GM21381 (cell line): Measurements from ENCODE around the gene NME9.

Experiments
- ATAC-seq: cut with Tn5 transposase; IDR thresholded peaks from one replicate; pipeline ENCODE4 v1.9.1; 2021; ENCODE audit warnings: mild to moderate bottlenecking, moderate library complexity; ENCODE audit not compliant: unreplicated experiment

NME9 gene

DNA sequence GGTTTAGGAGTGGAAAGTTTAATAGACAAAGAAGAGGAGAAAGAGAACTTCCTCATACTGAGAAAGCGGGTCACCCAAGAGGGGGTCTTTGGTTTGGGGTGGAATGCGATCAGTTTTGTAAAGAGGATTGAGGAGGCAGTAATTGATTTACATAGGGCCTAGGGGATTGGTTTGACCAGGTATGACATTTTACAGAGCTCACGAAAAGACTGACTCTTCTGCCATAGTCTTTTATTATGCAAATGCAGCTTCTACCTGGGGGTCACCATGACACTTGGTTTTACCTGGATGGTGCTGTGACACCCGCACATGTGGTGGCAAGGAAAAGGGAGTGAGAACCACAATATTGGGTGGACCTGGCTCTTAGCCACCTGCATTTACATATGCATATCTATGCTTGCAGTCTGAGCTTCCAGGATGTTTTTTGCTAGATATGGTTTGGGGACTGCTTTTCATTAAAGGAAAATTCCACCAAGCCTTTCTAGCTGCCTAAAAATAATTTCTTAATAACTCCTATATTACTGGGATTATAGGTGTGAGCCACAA lies 6.9 kb upstream of the NME9 start:
- ATAC-seq: no peak

DNA sequence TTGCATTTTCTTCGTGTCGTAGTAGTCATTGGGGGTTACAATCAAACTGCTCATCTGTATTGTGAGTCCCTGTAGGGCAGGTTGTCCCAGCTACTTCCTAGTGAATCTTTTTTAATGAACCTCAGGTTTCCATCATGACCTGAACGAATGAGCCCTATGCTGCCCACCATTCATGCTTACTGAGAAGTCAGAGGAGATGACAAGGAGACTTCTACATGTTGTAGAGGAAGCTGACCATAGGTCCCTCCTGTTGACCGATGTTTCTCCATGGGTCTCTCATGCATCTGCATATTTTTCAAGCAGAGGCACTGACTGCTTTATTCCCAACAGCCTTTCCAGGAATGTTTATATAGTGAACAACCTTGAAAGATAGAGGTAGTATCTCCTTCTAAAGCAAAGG lies 5.0 kb upstream of the NME9 start:
- ATAC-seq: no peak

DNA sequence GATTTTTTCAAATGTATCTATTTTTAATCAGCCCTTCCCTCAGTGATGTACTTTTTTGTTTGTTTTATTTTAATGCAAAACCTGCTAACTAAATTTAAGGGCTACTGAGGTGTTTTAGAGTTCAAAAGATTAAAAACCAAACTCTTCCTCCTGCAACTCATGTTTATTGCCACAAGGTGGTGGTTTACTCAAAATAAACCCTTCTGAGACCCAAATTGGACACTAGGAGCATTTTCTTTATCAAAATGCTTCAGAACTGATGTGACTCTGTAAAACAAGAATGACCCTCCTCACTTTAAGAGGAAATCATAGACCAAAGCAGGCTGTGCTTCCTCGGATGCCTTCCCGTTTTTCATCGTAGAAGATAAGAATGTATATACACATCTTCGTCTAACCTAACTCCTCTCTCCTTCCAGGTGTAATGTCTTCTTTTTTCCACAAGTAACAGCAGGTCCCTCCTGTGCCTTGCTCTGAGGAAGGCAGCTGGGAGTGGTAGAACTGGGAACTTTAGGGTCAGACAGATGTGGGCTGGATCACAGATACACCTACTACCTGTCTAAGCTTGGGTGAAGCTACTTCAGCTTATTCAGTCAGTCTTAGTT lies 2.9 kb upstream of the NME9 start:
- ATAC-seq: no peak

DNA sequence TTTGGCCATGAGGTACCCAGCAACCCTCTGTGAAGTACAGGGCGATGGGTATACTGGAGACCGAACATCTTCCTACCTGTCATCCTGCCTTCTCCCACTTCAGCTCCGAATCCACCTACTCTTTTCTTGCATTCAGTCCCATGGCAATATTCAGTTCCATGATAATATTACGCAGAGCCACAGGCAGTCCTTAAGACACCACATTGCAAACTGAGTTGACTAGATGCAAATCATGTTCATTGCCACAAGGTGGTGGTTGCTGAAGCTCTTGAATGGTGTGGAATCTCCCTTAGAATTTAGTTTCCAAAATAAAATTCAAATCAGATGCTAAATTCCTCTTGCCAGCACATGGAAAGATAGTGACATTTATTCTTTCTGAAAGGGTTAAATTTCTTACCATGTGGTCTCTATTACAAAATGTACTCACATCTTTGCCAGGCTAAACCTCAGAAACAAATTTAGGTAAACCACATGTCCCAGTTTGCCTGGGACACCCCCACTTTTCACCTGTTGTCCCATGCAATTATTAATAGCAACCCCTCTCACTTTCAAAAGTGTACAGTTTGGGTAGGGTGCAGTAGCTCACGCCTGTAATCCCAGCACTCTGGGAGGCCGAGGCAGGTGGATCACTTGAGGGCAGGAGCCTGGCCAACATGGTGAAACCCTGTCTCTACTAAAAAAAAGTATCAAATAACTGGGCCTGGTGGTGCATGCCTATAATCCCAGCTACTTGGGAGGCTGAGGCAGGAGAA lies 1.7 kb upstream of the NME9 start:
- ATAC-seq: no peak

DNA sequence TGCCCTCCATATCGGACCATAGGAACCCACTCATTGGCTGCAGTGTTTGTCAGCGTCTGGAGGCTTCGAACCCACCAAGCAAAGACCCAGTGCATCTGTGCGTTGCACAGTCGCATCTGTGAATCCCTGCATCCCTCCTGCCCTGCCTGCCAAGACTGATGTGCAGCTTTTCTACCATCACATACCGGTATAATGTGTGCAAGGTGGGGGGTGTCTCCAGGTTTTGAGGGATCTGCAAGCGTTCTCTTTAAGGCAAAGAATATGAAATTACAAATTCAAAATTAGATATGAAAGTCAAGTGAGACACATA lies 288 bp upstream of the NME9 start:
- no peak for ATAC-seq

DNA sequence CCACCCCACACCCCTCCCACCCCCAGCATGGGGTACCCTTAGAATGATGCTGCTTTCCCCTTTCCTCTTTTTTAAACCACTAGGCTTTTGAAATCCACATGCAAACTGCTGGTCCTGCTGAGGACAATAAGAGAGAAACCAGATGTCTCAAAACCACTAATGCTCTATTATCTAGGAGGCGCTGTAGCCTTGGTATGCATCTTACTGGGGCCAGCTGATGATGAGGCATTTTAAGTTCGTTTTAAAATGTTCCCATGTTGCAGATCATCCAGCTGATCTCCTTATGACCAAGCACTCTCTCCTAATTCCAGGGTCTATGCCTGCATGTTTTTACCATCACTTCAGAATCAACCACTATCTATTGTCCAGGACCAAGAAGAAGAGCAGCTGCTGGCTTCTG lies 1.3 kb downstream of the NME9 start:
- ATAC-seq: no peak

DNA sequence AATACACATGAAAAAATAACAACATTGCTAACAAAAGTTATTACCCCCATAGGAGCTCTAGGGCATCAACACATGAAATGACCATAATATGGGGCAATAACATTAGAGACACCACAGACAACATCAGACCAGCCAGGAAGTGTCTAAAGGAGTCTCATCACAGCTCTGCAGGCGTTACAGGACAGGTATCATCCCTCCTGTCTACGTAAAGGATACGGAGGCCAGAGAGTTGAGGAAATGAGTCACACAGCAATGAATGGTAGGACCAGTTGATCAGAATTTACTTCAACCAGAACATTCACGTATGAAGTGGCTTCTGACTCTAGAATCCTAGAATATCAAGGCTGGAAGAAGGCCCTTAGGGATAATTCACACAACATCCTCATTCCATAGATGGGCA lies 1.8 kb downstream of the NME9 start:
- ATAC-seq: no peak

DNA sequence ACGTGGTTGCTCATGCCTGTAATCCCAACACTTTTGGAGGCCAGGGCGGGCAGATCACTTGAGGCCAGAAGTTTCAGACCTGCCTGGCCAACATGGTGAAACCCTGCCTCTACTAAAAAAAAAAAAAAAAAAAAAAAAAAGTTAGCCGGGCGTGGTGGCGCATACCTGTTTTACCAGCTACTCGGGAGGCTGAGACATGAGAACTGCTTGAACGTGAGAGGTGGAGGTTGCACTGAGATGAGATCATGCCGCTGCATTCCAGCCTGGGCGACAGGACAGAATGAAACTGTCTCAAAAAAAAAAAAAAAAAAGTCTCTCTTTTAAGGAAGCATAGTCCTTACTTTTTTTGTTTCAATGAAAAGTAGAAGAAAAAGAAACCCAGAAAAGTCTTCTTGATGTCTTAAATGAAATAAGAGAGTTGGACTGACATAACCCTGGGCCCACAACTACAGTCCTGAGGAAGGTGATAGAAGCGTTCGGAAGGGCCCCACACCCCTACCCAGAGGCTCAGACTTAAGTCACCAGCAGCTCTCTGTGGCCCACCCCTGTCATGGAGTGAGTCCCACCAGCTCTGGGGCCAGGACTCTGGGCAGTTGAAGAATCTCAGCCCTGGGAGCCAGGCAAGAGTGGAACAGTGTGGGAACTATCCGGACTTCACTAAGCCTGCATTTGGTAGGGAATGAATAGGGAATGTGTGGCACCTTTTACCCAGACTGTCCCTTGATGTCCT lies 2.6 kb downstream of the NME9 start:
- ATAC-seq: no peak

DNA sequence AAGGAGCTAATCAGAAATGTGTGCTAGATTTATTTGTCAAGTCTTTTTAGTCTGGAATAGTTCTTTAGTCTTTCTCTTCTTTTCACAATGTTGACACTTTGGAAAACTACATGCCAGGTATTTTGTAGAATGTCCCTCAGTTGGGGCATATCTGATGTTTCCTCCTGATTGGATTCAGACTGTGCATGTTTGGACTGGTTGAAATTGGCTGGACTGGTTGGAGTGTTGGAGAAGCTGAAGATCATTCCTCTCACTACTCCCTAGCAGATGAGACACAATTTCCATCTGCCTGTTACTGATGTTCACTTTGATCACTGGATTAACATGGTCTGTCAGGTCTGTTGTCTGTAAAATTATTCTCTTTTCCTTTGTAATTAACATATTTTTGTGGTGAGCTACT lies 3.7 kb downstream of the NME9 start:
- ATAC-seq: no peak

DNA sequence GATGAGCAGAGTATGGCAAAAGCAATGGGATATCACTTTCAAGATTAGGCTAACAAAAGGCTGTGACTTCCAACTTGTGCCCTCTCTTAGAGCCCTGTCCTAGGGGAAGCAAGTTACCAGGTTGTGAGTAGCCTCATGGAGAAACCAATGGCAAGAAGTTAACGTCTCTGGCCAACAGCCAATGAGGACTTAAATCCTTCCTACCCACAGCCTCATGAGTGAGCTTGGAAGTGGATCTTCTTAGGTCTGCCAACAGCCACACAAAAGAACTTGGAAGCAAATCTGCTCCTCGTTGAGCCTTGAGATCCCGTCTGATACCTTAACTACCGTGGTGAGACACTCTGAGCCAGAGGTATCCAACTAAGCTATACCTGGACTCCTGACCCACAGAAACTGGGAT lies 5.7 kb downstream of the NME9 start:
- no peak for ATAC-seq

DNA sequence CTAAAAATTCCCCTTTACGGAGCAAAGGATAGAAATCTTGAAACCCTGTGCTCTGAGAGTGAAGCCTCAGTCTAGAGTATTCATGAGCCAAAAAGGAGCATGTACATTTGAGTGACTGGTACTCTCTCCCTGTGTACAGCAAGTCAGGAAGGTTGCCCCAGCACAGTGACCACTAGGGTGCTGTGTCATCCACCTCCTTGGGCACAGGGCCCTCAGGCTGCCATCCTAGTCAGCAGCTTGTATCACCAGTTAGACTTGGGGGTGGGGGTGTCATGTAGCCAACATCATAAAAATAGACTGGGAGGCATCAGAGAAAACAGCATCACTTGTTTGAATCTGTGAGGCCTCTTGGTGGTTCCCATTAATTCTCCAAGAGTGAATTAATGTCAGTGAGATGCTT lies 12.0 kb downstream of the NME9 start:
- no peak for ATAC-seq

DNA sequence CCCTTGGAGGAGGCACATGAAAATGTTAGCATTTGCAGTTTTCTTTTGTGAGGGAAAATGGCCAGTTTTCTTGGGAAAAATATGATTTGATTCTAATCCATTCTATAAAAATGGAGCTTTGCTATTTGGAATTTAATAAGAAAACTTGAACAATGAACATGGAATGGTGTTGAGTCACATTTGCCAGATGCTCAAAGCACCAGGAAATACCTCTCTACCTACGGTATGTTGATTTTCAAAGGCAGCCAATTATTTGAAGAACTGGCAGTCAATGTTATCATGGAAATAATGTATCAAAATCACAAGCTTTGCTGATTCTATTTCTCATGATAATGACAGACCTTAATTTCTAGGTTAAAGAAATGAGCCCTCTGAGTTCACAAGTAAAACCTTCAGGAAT lies 14.9 kb downstream of the NME9 start:
- ATAC-seq: no peak

DNA sequence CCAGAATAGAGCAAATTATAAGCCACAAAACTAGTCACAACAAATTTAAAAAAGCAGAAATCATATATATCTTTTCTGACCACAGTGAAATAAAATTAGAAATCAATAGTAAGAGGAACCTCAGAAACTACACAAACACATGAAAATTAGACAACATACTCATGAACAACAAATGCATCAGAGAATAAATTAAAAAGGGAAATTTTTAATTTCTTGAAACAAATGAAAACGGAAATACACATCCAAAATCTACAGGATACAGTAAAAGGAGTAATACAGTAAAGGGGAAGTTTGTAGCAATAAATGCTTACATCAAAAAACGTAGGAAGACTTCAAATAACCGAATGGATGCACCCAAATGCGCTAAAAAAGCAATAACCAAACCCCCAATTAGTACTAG lies 19.2 kb downstream of the NME9 start:
- ATAC-seq: no peak

DNA sequence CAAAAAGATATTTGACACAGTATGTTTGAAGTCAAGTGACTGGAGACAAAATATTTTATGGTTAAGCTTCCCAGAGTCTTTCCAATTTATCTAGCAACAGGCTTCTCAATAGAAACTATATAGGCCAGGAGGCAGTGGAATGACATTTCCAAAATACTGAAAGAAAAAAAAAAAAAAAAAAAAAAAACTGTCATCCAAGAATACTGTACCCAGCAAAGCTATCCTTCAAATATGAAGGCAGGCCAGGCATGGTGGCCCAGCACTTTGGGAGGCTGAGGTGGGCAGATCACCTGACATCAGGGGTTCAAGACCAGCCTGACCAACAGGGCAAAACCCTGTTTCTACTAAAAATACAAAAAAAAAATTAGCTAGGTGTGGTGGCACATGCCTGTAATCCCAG lies 20.9 kb downstream of the NME9 start:
- ATAC-seq: no peak

DNA sequence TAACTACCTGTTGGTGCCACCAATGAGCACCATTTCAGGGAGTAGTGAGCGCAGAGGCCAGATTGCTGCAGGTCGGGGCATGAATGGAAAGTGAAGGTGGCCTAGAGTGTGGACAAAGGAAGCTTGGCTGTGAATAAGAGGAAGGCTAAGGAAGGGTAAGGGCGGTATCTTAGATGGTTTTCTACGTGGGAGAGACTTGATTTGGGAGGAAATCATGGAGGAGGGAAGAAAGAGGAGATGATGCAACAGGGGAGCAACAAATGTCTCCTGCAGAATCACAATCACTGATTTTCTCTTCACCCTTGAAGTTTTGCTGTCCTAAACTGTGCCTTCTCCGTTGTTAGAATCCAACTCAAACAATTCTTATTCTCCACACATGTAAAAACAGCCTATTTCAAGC lies 21.8 kb downstream of the NME9 start:
- no peak for ATAC-seq

DNA sequence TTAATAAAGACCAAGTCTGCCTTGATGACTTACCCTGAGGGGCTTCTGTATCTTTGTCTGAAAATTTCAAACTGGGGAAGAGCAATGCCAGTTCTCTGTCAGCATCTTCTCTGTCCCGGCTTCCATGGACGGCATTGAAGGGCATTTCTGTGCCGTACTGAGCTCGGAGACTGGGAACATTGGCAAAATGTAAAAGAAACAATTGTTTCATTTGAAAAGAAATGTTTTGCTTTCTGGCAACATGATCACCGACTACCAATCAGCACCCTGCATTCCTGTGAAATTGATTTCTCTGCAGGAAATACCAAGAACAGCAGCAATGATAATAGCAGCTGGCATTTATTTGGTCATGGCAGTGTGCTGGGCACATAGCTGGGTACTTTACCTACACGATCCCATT lies 26.2 kb downstream of the NME9 start:
- ATAC-seq: no peak

DNA sequence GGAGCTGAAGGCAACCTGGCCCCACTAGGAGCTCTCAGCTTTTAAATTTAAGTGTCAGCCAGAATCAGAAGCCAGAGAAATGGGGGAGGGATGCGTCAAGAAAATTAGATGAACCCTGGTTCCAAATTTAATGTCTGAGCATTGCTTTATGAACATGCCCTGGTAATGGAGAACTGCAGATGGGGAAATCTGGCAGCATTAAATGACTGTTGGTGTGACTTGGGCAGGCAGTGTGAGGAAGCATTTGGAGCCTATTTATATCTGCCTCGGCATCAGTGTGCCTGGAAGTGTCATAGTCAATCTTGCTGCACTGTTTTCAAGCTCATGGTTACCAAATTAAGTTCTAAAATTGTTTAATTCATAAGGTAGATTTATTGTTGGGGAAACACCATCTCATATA lies 29.0 kb downstream of the NME9 start:
- no peak for ATAC-seq

DNA sequence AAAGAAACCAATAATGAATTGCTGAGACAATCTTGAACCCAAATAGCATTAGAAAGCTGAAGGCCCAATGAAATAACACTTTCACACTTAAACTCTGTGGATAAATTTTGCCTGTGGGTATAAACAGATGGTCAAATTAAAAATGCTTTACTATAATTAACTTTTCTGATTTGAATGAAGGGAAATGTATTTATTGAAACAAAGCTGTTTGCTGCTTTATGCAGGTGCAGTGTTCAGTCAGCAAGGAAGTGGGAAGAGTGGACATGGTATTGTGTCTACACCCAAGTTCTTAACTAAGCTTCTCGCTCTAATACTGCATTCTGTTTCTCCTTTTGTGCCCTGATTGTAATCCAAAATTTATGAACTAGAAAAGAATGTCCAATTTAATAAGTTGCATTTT lies 31.8 kb downstream of the NME9 start:
- no peak for ATAC-seq

DNA sequence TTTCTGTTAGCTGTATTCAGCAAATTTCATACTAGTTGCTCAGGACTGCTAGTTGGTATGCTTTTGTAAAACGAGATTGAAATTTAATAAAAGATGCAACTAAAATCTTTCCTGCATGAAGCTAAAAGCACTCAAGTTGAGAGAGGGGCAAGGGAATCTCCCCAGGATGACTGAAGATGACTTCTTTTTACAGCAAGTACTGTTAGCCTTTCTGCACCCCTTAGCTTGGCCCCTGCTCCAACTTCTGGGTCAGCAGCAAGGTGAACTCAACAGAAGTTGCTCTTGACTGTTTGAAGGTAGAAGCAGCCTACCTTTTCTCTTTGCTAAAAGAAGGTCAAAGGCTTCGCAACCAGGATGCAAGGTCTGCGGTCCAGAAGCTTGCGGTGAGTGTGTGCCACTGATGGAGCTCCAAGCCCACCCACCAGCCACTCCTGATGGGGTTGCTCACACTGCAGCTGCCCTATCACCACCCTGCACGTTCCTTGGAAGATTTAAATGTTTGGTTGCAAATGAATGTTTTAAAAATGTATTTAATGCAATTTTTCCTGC lies 32.5 kb downstream of the NME9 start:
- no peak for ATAC-seq

DNA sequence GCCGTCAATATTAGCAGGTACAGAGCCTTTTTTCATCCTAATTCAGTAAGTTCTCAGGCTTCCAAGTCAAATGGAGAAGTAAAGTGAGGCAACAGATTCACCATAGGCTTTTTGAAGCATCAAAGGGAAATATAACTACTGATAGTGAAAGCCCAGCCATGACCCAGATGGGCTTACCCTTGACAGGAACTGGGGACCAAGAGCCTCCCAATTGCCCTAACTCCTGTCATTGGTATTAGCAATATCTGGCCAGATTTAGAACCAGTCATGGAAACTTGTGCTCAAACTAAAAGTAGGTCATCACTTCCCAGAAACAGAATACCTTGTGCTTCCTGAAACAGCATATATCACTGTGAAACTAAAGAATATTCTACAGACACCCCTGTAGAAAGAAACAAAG lies 33.0 kb downstream of the NME9 start:
- ATAC-seq: no peak

DNA sequence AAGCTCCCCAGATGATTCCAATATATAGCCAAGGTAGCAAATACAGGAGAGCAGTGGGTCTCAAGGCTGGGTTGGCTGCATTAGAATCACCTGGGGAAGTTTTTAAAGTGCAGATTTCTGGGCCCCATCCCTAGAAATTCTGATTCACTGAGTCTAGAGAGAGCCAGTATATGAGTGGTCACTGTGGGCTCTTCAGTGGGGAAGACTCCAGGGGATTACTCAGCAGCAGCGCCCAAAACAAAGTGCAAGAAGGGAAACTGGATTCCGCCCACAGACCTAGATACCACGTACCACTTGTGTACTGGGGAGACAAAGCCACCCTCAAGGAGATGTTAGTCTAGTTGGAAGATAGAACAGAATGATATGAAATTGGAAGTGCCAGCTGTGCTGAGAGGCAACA lies 40.0 kb downstream of the NME9 start:
- no peak for ATAC-seq

DNA sequence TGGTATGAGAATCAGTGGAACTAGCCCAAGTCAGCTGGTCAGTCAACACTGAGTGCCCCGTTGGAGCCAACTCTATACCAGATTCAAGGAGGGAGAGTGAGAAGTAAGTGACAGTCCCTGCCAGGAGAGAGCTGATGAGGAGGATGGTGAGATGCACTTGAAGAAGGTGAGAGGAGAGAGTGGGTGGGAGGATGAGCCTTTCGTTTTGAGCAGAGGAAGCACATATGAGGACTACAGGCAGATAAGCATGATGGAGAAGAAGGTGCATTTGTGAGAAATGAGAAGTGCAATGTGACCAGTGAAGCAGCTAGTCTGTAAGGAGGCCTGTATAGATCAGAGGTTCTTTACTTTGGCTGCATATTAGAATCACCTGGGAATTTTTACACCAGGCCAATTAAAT lies 40.4 kb downstream of the NME9 start:
- no peak for ATAC-seq
